NCI-H128 (cell line): ENCODE data around the gene PSMD1.
"Not testable (repeated sequence)": the region's sequence is repeated elsewhere in the genome, so short reads cannot be mapped to it uniquely, and the experiment has no call there.

ENCODE experiments used
- DNase-seq: peaks from one replicate; lab custom pipeline; 2025; ENCODE audit not compliant: unreplicated experiment; lab: John Stamatoyannopoulos, UW

PSMD1 gene

DNA sequence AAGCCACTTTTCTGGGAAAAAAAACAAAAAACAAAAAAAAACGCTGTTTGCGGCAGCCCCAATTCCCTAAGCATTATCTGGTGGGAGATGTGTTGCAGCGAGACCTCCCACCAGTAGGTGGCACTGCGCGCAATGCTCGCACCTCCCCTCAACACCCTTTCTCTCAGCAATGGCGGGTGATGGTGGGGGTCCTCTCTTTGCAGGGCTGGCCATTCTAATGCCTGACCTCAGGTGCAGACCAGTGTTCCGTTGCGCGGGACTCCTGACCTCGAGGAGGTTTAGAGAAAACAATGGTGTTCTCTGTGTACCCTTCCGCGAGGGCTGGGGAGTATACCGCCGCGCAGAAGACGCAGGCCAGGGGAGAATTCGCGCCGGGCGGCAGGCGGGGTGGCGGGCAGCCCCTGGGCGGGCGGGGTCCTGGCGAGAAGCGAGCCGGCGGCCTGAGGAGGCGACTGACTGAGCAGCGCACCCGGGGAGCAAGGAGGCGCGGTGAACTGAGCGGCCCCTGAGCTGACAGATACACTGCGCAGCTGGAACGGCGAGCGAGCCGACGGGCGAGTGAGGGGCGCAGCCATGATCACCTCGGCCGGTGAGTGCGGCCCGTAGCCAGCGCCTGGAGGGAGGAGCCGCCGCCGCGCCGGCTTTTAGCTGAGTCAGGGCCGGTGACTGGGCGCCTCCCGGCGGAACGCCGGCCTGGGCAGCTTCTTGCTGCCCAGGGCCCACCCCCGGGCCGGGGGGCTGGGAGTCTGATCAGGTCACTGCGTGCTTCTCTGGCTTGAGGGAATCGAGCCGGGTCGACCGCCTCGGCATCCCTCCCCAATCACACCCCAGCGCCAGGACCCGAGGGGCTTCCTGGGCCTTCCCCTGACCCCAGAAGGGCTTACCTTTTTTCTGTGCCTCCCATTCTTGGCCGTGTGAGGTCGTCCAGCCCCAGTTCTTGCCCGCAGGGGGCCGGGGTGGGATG, at the start of gene PSMD1:
TSS of gene PSMD1 (plus strand) at position 415 of the 964 bp plus-strand sequence. CDS start at position 574, 159 bp downstream.
- DNase-seq, result peak; percentile 58

DNA sequence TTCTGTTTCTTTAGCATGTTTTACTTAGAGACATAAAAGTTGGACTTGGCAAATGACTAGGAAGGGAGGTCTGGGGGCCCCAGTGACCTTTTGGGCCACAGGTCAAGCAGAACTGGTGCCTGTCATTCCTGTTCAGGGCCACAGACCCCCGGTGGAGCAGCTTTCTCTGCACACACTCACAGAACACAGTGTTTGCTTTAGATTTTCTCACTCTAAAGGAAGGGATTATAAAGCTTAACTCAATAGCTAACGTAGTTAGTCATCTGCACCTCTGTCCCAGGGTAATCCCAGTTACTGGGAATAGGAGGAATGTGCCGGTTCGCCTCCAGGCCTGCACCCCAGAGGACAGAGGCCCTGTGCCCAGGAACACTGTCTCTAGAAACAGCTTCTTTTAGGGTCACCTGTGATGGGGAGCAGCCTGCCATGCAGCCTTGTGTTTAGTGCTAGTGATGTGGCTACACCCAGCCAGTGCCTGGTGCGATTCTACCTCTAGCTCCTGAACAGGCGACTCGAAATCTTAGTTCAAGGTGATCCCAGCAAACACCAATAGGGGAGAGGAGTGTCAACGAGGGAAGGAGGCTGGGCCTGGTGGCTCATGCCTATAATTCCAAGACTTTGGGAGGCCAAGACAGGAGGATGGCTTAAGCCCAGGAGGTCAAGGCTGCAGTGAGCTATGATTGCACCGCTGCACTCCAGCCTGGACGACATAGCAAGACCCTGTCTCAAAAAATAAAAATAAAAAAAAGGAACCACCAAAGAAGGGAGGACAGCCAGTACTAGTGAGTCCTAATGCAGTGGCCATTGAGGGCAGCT, 49.2 kb upstream of the PSMD1 start:
- no peak for DNase-seq

DNA sequence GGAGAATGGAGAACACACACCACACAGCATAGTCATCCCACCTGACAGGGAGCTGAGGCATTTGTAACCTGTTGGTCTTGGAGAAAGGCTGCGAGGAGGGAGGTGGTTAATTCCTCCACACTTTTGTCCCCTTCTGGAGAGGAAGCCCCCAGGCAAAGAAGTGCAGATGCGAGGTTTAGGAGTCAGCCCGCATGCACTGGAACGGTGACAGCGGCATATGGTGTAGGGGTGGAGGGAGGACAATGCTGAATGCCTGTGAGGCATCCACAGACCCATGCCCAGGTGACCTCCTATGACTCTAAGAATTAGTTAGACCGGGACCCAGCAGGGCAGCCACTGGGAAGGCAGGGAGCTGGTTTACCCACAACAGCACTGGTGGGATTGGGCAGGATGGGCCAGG, 48.5 kb upstream of the PSMD1 start:
- no peak for DNase-seq

DNA sequence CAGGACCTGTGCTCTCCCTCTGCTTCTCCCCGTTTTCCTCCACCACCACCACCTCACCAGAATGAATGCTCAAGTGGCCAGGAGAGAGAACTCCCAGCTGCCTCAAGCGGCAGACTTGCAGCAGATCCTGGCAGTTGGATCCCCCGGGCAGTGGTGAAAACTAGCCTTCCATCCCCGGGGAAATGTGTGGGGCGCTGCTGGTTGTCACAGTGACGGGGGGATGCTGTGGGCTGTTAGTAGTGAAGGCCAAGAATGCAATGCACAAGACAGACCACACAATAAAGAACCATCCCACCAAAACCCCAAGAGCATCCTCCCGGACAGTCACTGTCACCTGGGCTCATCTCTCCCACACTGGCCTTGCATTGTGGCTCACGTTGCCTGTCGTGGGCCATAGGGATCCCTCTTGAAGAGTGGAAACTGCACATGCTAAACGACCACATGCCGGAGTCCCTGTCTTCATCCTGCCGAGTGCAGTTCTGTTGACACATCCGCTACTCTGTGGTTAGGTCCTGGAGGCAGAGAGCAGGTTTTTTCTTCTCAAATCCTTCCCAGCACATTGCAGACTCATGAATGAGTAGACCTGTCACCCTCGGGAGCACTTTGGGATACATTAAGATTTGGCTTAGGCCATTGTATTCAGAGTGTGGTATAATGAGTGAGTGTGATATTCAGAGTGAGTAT, 47.3 kb upstream of the PSMD1 start:
- DNase-seq, result no peak

DNA sequence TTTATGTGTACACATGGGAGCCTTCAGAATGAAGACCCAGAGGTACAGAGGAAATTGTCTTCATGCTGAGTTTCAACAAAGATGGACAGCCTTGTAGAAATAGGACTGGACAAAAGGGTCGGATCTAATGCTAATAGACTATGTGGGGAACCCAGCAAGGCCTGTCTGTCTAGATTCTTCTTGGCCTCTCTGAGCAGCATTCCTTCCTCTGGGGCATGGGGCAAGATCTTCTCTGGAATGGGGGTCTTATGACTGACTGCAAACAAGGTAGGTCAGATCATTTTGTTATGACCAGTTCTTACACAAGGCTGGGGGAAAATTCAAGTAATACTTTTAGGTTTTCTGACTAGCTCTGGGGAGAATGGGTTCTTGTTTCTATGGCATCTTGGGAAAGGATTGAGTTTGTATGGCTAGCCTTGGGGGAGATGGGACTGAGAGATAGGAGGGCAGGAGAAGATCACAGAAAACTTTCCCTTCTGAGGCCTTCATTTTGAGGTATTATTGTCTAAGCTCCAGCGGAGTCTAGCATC, 46.4 kb upstream of the PSMD1 start:
- no peak for DNase-seq

DNA sequence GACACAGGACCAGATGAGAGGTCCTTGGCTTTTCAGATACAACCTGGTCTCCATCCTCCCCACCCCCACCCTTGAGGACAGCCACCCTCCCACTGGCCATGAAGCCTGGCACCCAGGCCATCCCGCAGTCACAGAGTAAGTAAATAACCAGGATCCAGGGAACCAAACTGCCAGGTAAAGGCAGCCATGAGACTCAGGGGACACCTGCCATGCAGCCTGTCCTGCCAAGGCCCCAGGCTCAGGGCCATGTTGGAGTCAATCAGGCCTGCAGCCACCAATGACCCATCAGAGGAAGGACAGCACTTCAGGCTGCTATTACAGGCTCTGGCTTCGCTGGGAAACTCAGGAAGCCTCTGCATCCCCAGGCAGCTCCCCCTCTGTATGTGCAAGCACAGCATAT, 45.1 kb upstream of the PSMD1 start:
- DNase-seq, result no peak

DNA sequence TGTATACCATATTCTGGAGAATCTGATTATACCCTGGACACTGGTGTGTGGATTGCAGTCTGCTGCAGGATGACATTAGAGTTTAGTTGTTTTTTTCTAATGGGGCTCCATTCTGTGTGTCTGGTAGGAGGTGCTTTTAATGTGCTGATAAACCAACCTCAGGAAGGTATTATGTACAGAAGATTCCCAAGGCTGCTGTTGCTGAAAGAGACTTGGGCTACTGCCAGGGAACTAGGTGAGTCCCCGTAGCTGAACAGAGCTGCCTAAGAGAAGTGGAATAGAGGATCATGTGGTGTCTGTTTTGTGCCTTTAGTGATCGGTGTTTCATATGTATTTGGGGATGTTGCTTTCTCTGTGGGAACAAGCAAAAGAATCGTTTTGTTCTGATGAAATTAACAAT, 44.2 kb upstream of the PSMD1 start:
- no peak for DNase-seq

DNA sequence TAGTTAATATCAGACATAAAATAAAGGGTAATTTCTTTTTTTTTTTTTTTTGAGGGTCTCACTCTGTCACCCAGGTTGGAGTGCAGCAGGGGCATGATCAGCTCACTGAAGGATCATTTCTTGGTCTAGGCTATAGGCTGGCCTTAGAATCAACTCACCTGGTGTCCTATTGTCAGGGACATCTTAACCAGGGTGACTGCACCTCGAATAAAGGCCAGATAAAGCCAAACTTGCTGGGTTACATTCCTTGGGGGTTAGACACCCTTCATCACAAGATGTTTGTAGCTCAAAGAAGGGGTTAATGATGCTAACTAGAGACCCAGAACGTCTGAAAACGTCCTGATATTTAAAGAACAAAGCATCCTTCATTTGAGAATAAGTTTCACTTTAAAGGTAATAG, 42.8 kb upstream of the PSMD1 start:
- DNase-seq, result no peak

DNA sequence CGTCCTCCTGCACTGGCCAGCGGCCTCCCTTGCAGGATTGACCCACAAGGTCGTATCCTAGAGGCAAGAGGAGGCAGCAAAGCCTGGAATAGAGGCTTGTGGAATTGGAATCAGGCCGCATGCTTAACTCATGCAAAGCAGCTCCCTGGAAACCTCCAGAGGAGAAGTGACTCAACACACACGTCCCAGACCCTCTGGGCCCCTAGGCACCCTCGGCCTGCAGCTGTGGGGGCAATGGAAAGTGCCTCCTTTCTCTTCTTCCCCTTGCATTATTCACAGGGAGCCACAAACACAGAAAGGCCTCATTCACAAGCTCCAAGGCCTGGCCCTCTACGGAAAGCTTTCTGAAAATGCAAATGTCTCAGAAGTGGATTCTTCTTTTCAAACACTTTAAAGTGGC, 41.2 kb upstream of the PSMD1 start:
- DNase-seq, result no peak

DNA sequence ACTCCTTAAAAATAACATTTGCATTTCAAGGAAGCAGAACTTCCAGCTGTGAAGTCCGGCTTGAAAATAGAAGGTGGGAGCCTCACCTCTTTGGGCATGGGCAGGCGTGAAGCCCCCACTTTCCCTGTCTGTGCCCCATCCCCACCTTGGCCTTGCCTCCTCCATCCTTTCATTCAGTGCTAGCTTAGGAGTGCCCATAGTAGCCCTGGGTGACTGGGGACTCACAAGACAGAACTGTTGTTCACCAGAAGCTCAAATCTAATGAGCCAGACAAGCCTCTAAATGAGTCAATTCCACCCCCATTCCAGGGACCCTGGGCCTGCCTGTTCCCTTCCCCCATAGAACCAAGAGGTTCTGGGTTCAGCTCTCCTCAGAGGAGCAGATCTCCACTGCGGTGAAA, 40.7 kb upstream of the PSMD1 start:
- no peak for DNase-seq

DNA sequence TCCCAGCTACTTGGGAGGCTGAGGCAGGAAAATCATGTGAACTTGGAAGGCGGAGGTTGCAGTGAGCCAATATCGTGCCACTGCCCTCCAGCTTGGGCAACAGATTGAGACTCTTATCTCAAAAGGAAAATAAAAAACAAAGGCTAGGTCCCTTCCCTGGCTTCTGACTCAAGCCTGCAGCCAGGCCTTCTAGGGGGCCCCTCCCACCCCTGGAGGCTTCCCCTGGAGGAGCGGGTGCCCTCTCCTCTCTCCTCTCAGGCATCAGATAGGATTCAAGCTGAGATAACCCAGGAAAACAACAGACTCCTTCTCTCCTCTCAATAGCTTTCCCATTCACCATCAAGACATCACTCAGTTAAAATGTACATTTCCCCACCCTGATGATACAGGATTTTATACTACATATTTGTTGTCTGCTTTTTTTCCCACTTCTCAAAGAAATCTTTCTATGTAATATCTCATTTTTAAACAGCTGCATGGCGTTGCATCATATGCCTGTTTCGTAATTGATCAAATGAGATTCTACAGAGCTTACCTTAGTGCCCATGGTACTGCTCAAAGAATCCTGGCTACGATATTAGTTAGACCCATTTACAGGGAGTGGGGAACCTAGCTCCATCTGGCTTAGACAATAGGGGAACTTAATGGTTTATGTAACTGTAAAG, 40.0 kb upstream of the PSMD1 start:
- no peak for DNase-seq

DNA sequence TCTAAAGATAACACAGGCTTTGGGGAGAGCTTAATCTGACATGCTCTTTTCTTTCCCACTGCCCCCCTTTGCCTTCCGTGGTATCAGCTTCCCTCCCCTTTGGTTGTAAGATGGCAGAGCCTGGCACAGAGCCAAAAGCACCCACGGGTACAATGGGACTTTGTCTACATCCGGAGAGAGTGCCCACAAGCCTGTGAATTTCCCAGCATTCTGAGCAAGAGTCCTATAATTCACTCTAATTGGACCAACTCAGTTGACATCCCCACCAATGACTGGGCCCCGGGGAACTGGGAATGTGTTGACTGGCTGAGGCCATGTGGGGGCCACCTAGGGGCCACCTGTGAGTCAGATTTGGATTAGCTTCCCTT, 39.5 kb upstream of the PSMD1 start:
- DNase-seq, result peak; percentile 27

DNA sequence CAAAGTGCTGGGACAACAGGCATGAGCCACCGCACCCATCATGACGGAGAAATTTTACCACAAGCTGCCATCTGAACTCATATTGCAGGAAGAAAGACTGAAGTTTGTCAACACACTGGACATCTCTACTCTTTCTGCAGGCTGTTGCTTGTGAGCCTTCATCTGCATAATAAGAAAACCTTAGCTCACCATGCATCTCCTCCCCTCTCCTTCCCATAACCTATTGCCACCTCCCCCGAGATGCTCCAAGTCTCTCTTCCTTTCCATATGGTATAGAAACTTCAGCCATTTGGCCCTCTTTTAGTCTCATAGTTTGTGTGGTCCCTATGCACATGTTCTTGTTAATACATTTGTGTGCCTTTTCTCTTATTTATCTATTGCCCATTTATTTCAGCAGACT, 38.5 kb upstream of the PSMD1 start:
- no peak for DNase-seq

DNA sequence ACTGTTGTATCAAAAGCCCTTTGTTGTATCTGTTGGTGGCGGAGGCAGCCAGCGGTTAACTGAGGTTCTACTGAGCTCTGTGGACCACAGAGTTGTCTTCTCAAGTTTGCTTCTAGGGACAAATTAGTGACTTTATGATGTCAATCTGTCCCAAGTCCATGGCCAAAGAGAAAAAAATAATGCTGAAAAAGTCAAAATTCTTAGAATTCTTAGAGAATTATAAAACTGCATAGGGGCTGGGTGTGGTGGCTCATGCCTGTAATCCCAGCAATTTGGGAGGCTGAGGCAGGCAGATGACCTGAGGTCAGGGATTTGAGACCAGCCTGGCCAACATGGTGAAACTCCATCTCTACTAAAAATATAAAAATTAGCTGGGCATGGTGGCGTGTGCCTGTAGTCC, 31.6 kb upstream of the PSMD1 start:
- not testable (repeated sequence) for DNase-seq

DNA sequence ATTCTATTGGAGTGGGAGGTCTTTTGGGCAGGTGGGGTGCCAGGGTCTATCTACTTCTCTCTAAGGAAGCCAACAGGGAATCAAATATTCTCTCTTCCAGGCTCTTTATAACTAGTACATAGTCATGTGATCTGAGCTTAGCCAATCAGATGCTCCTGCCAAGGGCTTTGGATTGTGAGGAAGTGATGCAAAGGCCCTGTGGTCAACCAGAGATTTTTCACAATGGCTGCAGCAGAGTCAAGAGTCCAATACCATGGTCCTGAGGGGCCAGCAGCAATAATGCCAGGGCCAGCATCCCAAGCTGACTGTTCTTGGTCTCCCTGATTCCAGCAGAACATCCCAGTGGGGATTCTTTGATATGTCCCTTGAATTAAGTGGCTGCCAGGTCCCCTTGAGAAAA, 27.8 kb upstream of the PSMD1 start:
- DNase-seq, result no peak

DNA sequence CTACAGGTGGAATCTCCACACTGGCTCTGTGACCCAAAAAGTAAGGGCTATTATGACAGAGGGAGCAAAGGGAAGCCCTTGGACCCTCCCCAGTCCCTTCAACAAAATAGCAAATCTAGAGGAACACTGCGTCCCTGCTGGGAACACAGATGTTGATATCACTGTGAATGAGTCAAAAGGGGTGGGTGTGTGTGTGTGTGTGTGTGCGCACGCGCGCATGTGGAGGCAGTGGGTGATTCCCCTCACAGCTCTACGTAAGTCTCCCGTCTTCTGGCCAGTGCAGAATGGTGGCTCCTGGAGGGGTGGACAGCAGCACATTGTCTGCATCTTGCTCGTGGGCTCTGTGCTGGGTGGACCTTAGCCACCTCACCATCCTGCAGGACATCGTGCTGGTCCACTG, 27.1 kb upstream of the PSMD1 start:
- DNase-seq, result no peak

DNA sequence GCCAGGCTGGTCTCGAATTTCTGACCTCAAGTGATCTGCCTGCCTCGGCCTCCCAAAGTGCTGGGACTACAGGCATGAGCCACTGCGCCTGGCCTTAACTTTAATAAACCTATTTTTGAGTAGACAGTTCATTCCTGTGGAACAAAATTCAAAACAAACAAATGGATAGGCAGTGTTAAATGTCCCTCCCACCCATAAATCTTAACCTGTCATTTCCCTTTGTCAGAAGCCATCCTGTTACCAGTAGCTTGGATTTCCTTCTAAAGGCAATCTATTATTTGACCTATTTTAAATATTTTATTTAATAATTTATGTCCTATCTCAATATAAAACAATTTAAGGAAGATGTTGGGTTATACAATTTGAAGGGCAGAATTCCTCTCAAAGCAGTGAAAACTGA, 25.9 kb upstream of the PSMD1 start:
- no peak for DNase-seq

DNA sequence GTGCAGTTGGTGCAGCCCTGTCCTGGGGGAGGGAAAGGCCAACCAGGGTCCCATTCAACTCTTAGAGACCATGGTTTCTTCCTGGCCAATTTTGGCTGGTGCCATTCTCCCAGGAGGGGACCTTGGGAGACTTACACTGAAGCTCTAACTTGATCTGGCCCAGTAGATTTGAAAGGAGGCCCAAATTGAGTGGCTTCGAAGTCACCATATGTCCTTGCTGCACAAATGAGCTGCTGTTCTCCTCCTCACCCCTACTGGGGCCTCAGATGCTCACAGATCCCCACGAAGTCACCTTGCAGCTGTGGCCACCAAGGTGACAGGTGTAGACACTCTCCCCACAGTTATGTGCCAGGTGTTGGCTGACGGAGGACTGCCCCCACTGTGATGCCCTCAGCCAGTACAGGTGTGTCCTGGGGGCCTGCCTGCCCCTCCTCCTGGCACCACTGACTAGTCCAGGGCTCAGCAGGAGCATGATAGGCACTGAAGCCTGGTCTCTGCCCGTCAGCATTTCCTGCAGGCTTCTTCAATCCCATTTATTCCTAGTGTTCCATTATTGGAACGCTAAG, 24.0 kb upstream of the PSMD1 start:
- no peak for DNase-seq

DNA sequence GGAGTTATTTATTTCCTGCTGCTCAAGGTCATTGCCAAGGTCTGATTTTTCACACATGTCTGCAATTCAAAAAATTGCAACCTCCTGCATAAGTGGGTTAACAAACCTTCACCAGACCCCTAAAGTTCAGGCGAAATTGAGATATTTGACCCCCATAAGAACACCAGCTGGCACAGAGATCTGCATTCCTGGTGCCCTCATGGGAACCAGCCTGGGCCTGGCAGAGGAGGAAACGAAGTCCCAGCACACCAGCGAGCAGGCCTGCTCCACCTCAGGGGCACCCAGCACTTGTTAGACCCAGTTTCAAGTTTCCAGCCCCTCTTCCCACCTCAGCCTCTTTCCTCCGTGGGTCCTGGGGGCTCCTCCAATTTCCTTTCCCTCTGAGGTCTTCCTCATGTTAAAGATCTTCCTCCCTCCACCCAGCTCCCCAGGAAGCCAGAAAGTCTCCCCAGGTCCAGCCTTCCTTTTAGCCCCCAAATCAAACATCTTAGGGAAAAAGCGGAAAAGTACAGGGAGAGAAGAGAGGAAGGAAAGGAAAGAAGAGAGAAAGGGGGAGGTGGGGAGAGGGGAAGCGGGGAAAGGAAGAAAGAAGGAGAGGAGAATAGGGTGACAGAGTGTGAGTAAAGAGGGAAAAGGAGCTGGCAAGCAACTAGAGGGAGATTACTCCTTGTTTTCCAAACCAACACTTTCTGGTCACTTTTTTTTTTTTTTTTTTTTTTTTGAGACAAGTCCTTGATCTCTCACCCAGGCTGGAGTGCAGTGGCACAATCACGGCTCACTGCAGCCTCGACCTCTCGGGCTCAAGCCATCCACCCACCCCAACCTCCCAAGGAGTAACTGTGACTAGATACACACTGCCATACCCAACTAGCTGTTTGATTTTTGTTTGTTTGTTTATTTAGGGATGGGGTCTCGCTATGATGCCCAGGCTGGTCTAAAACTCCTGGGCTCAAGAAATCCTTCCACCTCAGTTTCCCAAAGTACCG, 23.2 kb upstream of the PSMD1 start:
- no peak for DNase-seq
